SK-N-SH treated with all-trans-retinoic acid at 6 μM for 48 hours (cell line): ENCODE results near the gene ERCC2.

ENCODE experiments used
- CSDC2 ChIP-seq: fragments of 250-450 bp; sonication (Bioruptor Pico); IDR thresholded peaks from 2 replicates; pipeline ENCODE4 v1.5.0; 2020; ENCODE audit warnings: mild to moderate bottlenecking, moderate library complexity
- PATZ1 ChIP-seq: fragments of 250-450 bp; sonication (Bioruptor Pico); IDR thresholded peaks from 2 replicates; pipeline ENCODE4 v1.8.0; 2020; ENCODE audit warnings: mild to moderate bottlenecking, moderate library complexity, borderline replicate concordance
- TOX ChIP-seq: fragments of 250-450 bp; sonication (Bioruptor Pico); IDR thresholded peaks from 2 replicates; pipeline ENCODE4 v1.8.0; 2021; ENCODE audit warnings: mild to moderate bottlenecking, moderate library complexity, borderline replicate concordance

DNA sequence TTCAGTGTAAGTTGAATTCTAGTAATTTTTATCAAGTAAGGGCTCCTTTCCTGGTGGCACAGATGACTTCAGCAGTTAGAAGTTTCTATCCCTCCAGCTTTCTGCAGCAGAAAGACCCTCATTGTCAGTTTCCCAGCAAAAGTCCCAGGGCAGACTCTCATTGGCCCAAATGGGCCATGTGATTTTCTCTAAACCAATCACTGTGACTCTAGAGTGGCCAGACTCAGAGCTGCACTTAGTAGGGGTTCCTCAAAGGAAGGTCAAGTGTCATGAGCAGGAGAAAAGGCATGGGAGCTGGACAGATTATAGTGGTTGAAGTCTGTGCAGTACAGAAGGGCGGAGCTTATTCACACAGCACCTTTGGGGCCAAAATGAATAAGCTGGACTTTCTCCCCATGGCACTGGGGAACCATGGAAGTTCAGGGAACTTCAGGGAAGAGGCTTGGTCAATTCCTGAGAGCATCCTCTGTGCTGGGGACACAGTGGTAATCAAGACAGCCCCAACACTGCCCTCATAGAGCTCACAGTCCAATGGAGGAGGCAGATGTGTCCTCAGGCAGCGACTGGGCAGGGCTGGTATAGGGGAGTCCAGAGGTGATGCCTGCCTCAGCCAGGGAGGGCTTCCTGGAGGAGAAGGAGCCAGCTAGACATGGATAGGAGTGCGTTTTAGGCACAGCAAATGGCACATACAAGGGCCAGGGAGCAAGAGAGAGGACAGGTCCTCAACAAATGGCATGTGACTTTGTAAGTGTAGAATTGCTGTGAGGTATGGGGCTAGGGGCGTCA lies 66.0 kb downstream of the ERCC2 start:
- no peak for TF ChIP-seq TOX (CRISPR knock-in tag)
- no peak for TF ChIP-seq CSDC2
- no peak for TF ChIP-seq PATZ1
